TTC549 (cell line): ENCODE data around the gene EML3.

ENCODE experiments used
- FAIRE-seq: peaks from 2 replicates; lab custom pipeline; 2012; peaks lifted over from hg19 to GRCh38; lab: Jason Lieb, UNC

EML3 gene

DNA sequence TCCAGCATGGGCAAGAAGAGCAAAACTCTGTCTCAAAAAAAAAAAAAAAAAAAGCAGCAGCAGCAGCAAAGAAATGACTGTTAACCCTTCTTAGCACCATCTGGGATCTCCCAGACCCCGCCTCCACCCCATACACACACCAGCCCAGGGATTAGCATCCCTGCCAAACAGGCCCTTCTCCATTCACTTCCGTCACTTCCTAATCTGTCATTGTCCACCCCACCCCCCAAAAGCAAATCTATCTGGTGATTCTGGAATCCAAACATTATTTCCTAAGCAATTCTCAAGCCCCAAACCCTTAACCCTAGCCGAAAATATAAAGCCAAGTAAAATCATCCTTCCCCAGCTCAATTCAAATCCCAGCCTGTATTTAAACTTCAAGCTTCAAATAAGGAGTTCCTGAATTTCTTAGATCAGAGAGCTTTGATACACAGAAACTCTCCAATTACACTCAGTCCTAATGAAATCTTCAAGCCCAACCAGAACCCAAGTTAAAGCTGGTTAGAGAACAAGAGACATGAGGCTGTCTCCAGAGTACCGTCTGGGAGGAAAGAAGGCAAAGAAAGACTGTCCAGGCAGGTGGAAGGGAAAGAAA, 60.0 kb downstream of the EML3 start:
- FAIRE-seq, result no peak
